ENCODE results near the gene FHOD1.

The FHOD1 gene

DNA sequence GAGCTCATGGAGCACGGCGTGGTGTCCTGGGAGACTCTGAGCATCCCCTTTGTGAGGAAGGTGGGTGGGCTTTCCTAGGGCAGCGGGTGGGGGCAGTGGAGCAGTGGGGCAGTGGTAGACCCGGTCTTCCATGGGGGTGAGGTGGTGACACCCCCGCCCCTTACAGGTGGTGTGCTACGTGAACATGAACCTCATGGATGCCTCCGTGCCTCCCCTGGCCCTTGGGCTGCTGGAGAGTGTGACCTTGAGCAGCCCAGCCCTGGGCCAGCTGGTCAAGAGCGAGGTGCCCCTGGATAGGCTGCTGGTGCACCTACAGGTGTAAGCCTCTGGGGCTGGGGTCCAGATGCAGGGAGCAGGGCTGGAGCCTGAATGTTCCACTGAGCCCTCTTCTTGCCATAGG is 46.8 kb downstream of the FHOD1 start:
- Histone ChIP-seq H3K27me3 (ENCODE audit: insufficient read depth, poor library complexity, severe bottlenecking) (no peaks in the 10 kb centered on the region), H3K27ac (replicated peaks) (no peak overlapping the region), H3K4me3 (replicated peaks; ENCODE audit: insufficient read depth, low read length) (no peak overlapping the region)
- no peak for DNase-seq (ENCODE audit: low read depth in 1 of 2, low spot score in 1 of 2)
- TF ChIP-seq SPI1 (IDR thresholded peaks at IDR 0.05; ENCODE audit: borderline replicate concordance, low read depth): no peak
- no peak for TF ChIP-seq GABPA (IDR thresholded peaks at IDR 0.05; ENCODE audit: low read depth)
- TF ChIP-seq POLR2AphosphoS5 (IDR thresholded peaks at IDR 0.05; ENCODE audit: low read depth): no peak
- TF ChIP-seq, protein P1, sequence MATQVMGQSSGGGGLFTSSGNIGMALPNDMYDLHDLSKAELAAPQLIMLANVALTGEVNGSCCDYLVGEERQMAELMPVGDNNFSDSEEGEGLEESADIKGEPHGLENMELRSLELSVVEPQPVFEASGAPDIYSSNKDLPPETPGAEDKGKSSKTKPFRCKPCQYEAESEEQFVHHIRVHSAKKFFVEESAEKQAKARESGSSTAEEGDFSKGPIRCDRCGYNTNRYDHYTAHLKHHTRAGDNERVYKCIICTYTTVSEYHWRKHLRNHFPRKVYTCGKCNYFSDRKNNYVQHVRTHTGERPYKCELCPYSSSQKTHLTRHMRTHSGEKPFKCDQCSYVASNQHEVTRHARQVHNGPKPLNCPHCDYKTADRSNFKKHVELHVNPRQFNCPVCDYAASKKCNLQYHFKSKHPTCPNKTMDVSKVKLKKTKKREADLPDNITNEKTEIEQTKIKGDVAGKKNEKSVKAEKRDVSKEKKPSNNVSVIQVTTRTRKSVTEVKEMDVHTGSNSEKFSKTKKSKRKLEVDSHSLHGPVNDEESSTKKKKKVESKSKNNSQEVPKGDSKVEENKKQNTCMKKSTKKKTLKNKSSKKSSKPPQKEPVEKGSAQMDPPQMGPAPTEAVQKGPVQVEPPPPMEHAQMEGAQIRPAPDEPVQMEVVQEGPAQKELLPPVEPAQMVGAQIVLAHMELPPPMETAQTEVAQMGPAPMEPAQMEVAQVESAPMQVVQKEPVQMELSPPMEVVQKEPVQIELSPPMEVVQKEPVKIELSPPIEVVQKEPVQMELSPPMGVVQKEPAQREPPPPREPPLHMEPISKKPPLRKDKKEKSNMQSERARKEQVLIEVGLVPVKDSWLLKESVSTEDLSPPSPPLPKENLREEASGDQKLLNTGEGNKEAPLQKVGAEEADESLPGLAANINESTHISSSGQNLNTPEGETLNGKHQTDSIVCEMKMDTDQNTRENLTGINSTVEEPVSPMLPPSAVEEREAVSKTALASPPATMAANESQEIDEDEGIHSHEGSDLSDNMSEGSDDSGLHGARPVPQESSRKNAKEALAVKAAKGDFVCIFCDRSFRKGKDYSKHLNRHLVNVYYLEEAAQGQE (IDR thresholded peaks at IDR 0.05; ENCODE audit: insufficient replicate concordance, low read depth): no peak
- TF ChIP-seq, protein P2, sequence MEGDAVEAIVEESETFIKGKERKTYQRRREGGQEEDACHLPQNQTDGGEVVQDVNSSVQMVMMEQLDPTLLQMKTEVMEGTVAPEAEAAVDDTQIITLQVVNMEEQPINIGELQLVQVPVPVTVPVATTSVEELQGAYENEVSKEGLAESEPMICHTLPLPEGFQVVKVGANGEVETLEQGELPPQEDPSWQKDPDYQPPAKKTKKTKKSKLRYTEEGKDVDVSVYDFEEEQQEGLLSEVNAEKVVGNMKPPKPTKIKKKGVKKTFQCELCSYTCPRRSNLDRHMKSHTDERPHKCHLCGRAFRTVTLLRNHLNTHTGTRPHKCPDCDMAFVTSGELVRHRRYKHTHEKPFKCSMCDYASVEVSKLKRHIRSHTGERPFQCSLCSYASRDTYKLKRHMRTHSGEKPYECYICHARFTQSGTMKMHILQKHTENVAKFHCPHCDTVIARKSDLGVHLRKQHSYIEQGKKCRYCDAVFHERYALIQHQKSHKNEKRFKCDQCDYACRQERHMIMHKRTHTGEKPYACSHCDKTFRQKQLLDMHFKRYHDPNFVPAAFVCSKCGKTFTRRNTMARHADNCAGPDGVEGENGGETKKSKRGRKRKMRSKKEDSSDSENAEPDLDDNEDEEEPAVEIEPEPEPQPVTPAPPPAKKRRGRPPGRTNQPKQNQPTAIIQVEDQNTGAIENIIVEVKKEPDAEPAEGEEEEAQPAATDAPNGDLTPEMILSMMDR (IDR thresholded peaks at IDR 0.05; ENCODE audit: insufficient read depth, low read length): no peak

DNA sequence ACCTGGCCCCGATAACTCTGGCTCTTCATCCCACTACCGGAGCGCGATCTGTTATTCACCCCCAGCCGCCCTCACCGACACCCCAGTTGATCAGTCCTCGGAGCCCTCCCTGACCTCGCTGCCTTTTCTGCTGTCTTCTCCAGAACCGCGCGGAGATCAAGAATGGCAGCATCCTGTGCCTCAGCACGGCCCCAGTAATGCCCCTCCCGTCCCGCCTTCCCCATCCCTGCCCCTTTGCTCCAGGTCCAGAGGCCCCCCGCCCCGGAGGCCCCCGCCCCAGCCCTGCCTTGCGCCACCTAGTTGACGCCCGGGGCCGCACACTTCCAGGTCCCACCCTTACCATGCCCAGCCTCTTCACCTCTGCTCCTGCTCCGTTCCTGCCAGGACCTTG is 47.5 kb downstream of the FHOD1 start:
- TF ChIP-seq, protein P2 (IDR thresholded peaks at IDR 0.05; ENCODE audit: insufficient read depth, low read length): no peak
- TF ChIP-seq, protein P1 (IDR thresholded peaks at IDR 0.05; ENCODE audit: insufficient replicate concordance, low read depth): no peak
- no peak for TF ChIP-seq GABPA (IDR thresholded peaks at IDR 0.05; ENCODE audit: low read depth)
- TF ChIP-seq POLR2AphosphoS5 (IDR thresholded peaks at IDR 0.05; ENCODE audit: low read depth): no peak
- TF ChIP-seq SPI1 (IDR thresholded peaks at IDR 0.05; ENCODE audit: borderline replicate concordance, low read depth): no peak
- no peak overlapping the region for H3K4me3 ChIP-seq (replicated peaks; ENCODE audit: insufficient read depth, low read length)
- no peak for DNase-seq (ENCODE audit: low read depth in 1 of 2, low spot score in 1 of 2)
- no peak overlapping the region for H3K27ac ChIP-seq (replicated peaks)
- no peaks in the 10 kb centered on the region for H3K27me3 ChIP-seq (ENCODE audit: insufficient read depth, poor library complexity, severe bottlenecking)

DNA sequence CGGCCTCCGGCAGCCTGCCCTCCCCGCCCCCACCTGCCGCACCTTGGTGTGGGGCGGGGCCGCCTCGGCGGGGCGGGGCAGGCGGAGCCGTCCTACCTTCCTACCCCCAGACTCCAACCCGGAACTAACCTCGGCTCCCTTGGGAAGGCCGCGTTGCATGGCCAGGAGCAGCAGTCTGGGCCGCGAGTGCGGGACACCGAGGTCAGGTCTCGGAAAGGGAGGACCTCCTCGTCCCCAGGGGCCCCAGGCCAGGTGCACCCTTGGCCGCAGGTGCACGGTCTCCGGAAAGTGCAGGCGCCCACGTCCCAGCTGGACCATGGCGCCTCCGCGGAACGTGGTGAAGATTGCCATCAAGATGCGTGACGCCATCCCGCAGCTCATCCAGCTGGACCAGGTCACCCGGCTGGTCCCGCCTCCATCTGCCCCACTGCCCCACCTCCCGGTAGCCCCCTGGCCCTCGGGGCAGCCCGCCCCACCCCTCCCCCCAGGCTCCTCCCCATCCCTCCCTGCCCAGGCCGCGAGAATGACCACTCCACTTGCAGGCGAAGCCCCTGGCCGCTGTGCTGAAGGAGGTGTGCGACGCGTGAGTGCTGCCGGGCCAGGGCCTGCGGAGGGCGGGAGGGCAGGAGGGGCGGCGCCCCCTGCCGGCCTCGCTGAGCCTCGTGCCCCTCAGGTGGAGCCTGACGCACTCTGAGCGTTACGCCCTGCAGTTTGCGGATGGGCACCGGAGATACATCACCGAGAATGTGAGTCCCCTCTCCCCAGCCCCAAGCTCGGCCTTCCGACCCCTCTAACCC is 48.1 kb downstream of the FHOD1 start, which contains the start of gene ELMO3:
ELMO3 (plus strand) TSS at position 121 of the 797 bp plus-strand sequence; CDS start at position 317, 196 bp downstream.
- H3K4me3 ChIP-seq (replicated peaks; ENCODE audit: insufficient read depth, low read length): no peak within 1 kb of the TSS
- DNase-seq (ENCODE audit: low read depth in 1 of 2, low spot score in 1 of 2): no peak
- H3K27ac ChIP-seq (replicated peaks): no peak within 1 kb of the TSS
- no peaks in the 10 kb centered on the region for H3K27me3 ChIP-seq (ENCODE audit: insufficient read depth, poor library complexity, severe bottlenecking)
- TF ChIP-seq POLR2AphosphoS5 (IDR thresholded peaks at IDR 0.05; ENCODE audit: low read depth) (no peak), SPI1 (IDR thresholded peaks at IDR 0.05; ENCODE audit: borderline replicate concordance, low read depth) (no peak), GABPA (IDR thresholded peaks at IDR 0.05; ENCODE audit: low read depth) (no peak)
- TF ChIP-seq, protein P2 (IDR thresholded peaks at IDR 0.05; ENCODE audit: insufficient read depth, low read length): no peak
- TF ChIP-seq, protein P1 (IDR thresholded peaks at IDR 0.05; ENCODE audit: insufficient replicate concordance, low read depth): no peak

All from HL-60 (cell line).